DOHH2 (cell line): ENCODE measurements around the gene DENND1A.

Source experiments
- H3F3A ChIP-seq: fragments of 200-600 bp; sonication (generic), shearing (Covaris generic); 2 replicates; pipeline ENCODE4 v1.6.0; 2016; ENCODE audit warnings: antibody characterized with exemption, mild to moderate bottlenecking; ENCODE audit not compliant: control insufficient read depth, insufficient read depth
- H3K27ac ChIP-seq: fragments of 200-600 bp; sonication (generic); 2 replicates; pipeline ENCODE4 v1.5.1; 2014; ENCODE audit warnings: low read depth, mild to moderate bottlenecking, low read length, moderate library complexity
- H3K27me3 ChIP-seq: fragments of 200-600 bp; sonication (generic); 2 replicates; pipeline ENCODE4 v1.6.1; 2014; ENCODE audit warnings: mild to moderate bottlenecking, low read length, mixed read lengths; ENCODE audit not compliant: control insufficient read depth
- H3K36me3 ChIP-seq: fragments of 200-600 bp; sonication (generic); 2 replicates; pipeline ENCODE4 v1.6.1; 2014; ENCODE audit warnings: mild to moderate bottlenecking, low read length, moderate library complexity, mixed read lengths; ENCODE audit not compliant: control insufficient read depth
- H3K4me1 ChIP-seq: fragments of 200-600 bp; sonication (generic); 2 replicates; pipeline ENCODE4 v1.6.1; 2014; ENCODE audit warnings: mild to moderate bottlenecking, low read length, mixed read lengths; ENCODE audit not compliant: control insufficient read depth
- H3K4me2 ChIP-seq: fragments of 200-600 bp; sonication (generic); 2 replicates; pipeline ENCODE4 v1.6.0; 2014; ENCODE audit warnings: mild to moderate bottlenecking, low read length, moderate library complexity
- H3K4me3 ChIP-seq: fragments of 200-600 bp; sonication (generic); 2 replicates; pipeline ENCODE4 v1.5.1; 2014; ENCODE audit warnings: mild to moderate bottlenecking, low read length, mixed read lengths
- H3K79me2 ChIP-seq: fragments of 200-600 bp; sonication (generic); 2 replicates; pipeline ENCODE4 v1.6.1; 2014; ENCODE audit warnings: mild to moderate bottlenecking, low read length, mixed read lengths; ENCODE audit not compliant: control insufficient read depth
- H3K9me2 ChIP-seq: fragments of 200-600 bp; sonication (generic); replicated peaks from 2 replicates; pipeline ENCODE4 v1.6.1; 2014; ENCODE audit warnings: mild to moderate bottlenecking, low read length, mixed read lengths; ENCODE audit not compliant: control insufficient read depth
- H3K9me3 ChIP-seq: fragments of 200-600 bp; sonication (generic); 2 replicates; pipeline ENCODE4 v1.6.1; 2014; ENCODE audit warnings: antibody characterized with exemption, low read length, mixed read lengths; ENCODE audit not compliant: control insufficient read depth, insufficient read depth
- H4K20me1 ChIP-seq: fragments of 200-600 bp; sonication (generic); 2 replicates; pipeline ENCODE4 v1.6.0; 2014; ENCODE audit warnings: low read depth, mild to moderate bottlenecking, antibody characterized with exemption, low read length, moderate library complexity; ENCODE audit not compliant: control insufficient read depth, insufficient read depth
- CTCF ChIP-seq: fragments of 200-600 bp; sonication (generic); IDR thresholded peaks from one replicate; pipeline ENCODE4 v1.5.1; 2014; ENCODE audit warnings: antibody characterized with exemption, mild to moderate bottlenecking, low read depth, low read length; ENCODE audit not compliant: poor library complexity, severe bottlenecking
- EZH2phosphoT487 ChIP-seq: fragments of 200-600 bp; sonication (generic); IDR thresholded peaks from 2 replicates; pipeline ENCODE4 v1.6.1; 2017; ENCODE audit warnings: borderline replicate concordance, mild to moderate bottlenecking, antibody characterized with exemption, low read length, moderate library complexity, mixed read lengths

DENND1A gene

GRCh38 chr9:123417289-123418051, 512.5 kb downstream of the DENND1A start:
- no peak overlapping the region for H3K4me3 ChIP-seq
- H3K4me2 ChIP-seq = no peak overlapping the region
- H3K9me2 ChIP-seq = no peaks in the 10 kb centered on the region
- no peaks in the 10 kb centered on the region for H4K20me1 ChIP-seq
- TF ChIP-seq CTCF (peak; percentile 43), EZH2phosphoT487 (no peak)
- H3K79me2 ChIP-seq = no peaks in the 10 kb centered on the region
- H3K27ac ChIP-seq = no peak overlapping the region
- H3K36me3 ChIP-seq = no peaks in the 10 kb centered on the region
- H3F3A ChIP-seq = no peaks in the 10 kb centered on the region
- H3K4me1 ChIP-seq = no peaks in the 10 kb centered on the region
- no peaks in the 10 kb centered on the region for H3K9me3 ChIP-seq
- no peaks in the 10 kb centered on the region for H3K27me3 ChIP-seq

DNA sequence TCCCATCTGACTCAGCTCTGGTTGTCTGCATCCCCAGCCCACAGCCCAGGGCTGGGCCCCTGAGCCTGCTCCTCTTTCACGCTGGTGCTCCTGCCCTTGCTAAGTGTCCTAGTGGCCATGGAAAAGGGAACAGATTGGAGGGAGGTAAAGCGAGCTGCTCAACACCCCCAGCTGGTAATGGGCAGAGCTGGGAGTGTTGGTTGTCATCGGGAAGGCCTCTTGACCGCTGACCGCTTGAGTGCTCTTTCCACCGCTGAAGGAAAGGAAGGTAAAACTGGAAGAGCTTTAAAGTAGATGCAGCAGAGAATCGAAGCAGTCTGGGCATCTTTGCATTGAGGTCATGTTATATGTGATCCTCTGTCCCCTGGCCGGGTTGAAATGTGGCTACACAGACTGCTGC, 513.8 kb downstream of the DENND1A start:
- H3K36me3 ChIP-seq = no peaks in the 10 kb centered on the region
- H3K4me3 ChIP-seq = no peak overlapping the region
- H3K27ac ChIP-seq = no peak overlapping the region
- H3K79me2 ChIP-seq = no peaks in the 10 kb centered on the region
- no peaks in the 10 kb centered on the region for H4K20me1 ChIP-seq
- no peaks in the 10 kb centered on the region for H3K4me1 ChIP-seq
- no peaks in the 10 kb centered on the region for H3K9me2 ChIP-seq
- no peaks in the 10 kb centered on the region for H3K27me3 ChIP-seq
- H3F3A ChIP-seq = no peaks in the 10 kb centered on the region
- H3K4me2 ChIP-seq = no peak overlapping the region
- H3K9me3 ChIP-seq = no peaks in the 10 kb centered on the region
- TF ChIP-seq EZH2phosphoT487 (no peak), CTCF (no peak)

DNA sequence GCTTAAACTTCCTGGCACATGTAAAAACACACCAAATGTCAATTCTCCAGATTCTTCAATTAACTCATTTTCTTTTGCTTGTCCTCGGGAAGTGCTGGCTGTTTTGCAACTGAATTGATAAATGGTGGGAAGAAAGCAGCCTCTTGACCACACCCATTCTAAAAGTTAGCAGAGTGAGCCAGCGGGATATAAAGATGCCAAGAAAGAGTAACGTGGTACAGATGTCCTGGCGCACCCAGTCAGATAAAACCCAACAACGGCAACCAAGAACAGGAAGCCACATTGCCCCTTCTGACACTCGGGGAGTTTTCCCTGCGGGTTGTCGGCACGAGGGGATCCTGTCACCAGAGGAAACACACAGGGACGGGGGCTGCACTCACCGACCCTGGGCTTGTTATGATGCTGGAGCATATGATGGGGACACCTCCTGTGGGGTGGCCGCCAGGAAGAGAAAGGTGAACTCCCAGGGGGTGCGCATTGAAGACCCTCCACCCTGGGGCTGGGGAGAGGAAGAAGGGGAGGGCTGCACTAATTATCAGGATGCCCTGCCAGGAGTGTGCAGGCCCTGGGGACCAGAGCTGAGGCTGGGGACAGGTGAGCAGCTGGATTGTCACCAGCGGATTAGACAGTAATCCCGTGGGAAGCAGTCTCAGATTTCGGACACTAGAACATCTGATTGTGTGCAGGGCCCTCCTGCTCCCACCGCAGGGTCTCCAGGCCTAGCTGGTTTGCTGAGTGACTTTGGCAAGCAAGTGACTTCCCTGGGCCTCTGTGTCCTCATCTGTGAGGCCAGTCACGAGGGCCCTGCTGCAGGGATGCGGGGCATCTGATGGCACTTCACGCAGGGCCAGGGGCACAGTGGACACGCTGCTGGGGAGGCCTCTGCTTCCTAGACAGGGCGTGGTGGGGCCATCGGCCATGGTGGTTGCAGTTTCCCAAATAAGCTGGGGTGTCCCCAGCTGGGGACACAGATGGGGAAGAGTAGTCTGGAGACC, 514.7 kb downstream of the DENND1A start:
- Histone ChIP-seq H3K79me2 (no peaks in the 10 kb centered on the region), H3K36me3 (no peaks in the 10 kb centered on the region), H3K9me3 (no peaks in the 10 kb centered on the region), H3K4me3 (no peak overlapping the region), H3K9me2 (no peaks in the 10 kb centered on the region), H3K27ac (no peak overlapping the region), H3K4me1 (no peaks in the 10 kb centered on the region), H3K4me2 (no peak overlapping the region), H3K27me3 (no peaks in the 10 kb centered on the region), H3F3A (no peaks in the 10 kb centered on the region), H4K20me1 (no peaks in the 10 kb centered on the region)
- no peak for TF ChIP-seq CTCF
- no peak for TF ChIP-seq EZH2phosphoT487
